ENCODE measurements around the gene RNF220. TPM values are rescaled to one million over a fixed set of nuclear protein-coding genes. Genes with fewer than 3 reads are reported as not detected.

Gene RNF220
- total and polyA plus RNA-seq, 2 donors (not counting 3 experiments of a cell fraction or from before 2014, with no cell fraction given): 62.7 to 66.6 TPM

DNA sequence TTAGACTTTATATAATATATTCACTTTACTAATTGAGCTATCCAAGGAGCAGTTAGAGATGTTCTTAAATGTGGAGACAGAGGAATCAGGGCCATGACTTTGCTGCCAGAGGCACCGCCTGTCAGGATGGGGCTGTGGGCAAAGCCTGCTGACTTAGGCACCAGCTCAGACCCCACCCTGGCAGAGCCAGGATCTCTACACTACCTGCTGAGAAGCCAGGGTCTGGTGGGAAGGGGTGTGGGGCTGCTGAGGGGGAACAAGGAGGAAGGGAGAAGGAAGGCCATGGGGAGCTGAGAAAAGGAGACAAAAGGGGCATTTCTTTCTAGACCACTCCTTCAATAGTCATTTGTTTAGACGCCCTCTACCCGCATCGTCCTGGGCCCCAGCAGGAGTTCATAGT lies 164.4 kb downstream of the RNF220 start:
- intact Hi-C loops (cut with micrococcal nuclease): no loop called here
- POLR2A ChIA-PET: no interaction called here
- H3K4me1 ChIP-seq (ENCODE audit: control insufficient read depth, extremely low read depth, insufficient read depth, low read length): no peaks in the 10 kb centered on the region

DNA sequence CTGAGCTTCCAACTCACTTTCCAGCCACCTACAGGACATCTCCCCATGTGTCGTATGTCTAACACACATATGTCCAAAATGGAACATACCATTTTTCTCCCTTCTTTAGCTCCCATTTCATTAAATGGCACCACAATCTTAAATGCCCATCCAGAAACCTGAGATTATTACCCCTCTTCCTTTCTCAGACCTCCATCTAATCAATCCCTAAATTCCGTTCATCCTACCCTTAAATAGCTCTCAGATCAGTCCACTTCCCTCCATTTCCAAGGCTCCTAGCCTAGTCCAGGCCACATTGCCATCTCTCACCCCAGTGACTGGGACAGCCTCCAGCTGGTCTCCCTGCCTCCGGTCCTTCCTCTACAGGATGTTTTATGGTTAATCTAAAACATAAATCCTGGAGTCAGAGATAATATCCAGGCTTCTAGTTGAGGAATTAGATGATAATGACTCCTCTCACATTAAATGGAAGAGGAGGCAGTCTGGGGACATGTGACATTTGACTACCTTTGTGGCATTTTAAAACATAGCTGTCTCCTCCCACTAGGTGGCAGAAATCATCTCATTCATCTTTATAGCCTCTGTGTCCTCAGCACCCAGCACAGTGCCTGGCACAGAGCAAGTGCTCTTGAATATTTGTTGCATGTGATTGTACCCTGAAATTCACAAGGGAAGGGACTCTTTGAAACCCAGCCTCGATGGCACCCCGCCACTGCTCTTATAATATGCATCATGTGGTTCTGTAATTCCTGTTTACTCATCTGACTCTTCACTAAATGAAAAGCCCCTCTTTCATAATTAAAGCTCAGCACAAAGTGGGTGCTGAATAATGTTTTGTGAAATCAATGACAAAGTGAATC lies 166.9 kb downstream of the RNF220 start:
- Histone ChIP-seq H3K9me3 (replicated peaks; ENCODE audit: control insufficient read depth, insufficient read depth, low read length) (no peaks in the 10 kb centered on the region), H3K4me2 (ENCODE audit: insufficient read depth, low read length) (no peak overlapping the region), H3K79me2 (ENCODE audit: control insufficient read depth, insufficient read depth, low read length) (no peaks in the 10 kb centered on the region), H3K27me3 (ENCODE audit: control insufficient read depth in 2 of 2, insufficient read depth in 2 of 2, low read length in 2 of 2) (peaks cover 9 to 10% of the 10 kb centered on the region in 2 experiments), H4K20me1 (replicated peaks; ENCODE audit: control insufficient read depth, extremely low read depth, insufficient read depth, low read length) (no peaks in the 10 kb centered on the region), H3K27ac (ENCODE audit: insufficient read depth, low read depth, low read length) (no peak overlapping the region), H3K36me3 (ENCODE audit: control insufficient read depth in 2 of 2, extremely low read depth in 1 of 2, insufficient read depth in 2 of 2, low read length in 2 of 2) (no peaks in the 10 kb centered on the region), H3K9ac (replicated peaks; ENCODE audit: extremely low read depth, insufficient read depth, low read length) (no peak overlapping the region), H3K4me1 (ENCODE audit: control insufficient read depth, extremely low read depth, insufficient read depth, low read length) (no peaks in the 10 kb centered on the region), H3K9me1 (replicated peaks; ENCODE audit: control insufficient read depth, extremely low read depth, insufficient read depth, low read length) (no peaks in the 10 kb centered on the region), H2AFZ (ENCODE audit: low read depth, low read length) (no peak overlapping the region), H3K4me3 (replicated peaks in 1 of 3; ENCODE audit: insufficient read depth in 1 of 3, low read depth in 1 of 3, low read length in 3 of 3) (no peak overlapping the region)
- intact Hi-C loops (cut with micrococcal nuclease) (loop anchor here (1.0 kb wide), 2 partner anchors 23 to 81 kb away; no protein-coding TSS in a partner anchor), dilution Hi-C loops (cut with MboI; ENCODE audit: extremely low pct_ligation_motif_present, low sequenced_read_pairs) (no loop called here)
- BruUV-seq (replicated peaks): no TSS peak
- DNase-seq (ENCODE audit: low read depth, low spot score): peak; percentile 8
- TF ChIP-seq, protein P1, sequence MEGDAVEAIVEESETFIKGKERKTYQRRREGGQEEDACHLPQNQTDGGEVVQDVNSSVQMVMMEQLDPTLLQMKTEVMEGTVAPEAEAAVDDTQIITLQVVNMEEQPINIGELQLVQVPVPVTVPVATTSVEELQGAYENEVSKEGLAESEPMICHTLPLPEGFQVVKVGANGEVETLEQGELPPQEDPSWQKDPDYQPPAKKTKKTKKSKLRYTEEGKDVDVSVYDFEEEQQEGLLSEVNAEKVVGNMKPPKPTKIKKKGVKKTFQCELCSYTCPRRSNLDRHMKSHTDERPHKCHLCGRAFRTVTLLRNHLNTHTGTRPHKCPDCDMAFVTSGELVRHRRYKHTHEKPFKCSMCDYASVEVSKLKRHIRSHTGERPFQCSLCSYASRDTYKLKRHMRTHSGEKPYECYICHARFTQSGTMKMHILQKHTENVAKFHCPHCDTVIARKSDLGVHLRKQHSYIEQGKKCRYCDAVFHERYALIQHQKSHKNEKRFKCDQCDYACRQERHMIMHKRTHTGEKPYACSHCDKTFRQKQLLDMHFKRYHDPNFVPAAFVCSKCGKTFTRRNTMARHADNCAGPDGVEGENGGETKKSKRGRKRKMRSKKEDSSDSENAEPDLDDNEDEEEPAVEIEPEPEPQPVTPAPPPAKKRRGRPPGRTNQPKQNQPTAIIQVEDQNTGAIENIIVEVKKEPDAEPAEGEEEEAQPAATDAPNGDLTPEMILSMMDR (IDR thresholded peaks at IDR 0.05; ENCODE audit: extremely low read depth in 1 of 2, insufficient read depth in 1 of 2, low read depth in 1 of 2, low read length in 2 of 2): peak; percentile 35 to 41
- TF ChIP-seq FOS (IDR thresholded peaks at IDR 0.05; ENCODE audit: borderline replicate concordance, insufficient read depth, low read length): no peak
- FAIRE-seq: peak; percentile 4
- POLR2A ChIA-PET: no interaction called here
- CTCF ChIA-PET: interaction anchor here (0.7 to 3.6 kb wide), 23 partner anchors 8 to 257 kb away, joined by 3 to 46 read pairs (median 4); no protein-coding TSS in a partner anchor

More for the DNA sequence above, 164.4 kb downstream of the RNF220 start:
- Histone ChIP-seq H3K27ac (ENCODE audit: insufficient read depth, low read depth, low read length) (no peak overlapping the region), H3K36me3 (ENCODE audit: control insufficient read depth in 2 of 2, extremely low read depth in 1 of 2, insufficient read depth in 2 of 2, low read length in 2 of 2) (no peaks in the 10 kb centered on the region), H3K4me3 (replicated peaks in 1 of 3; ENCODE audit: insufficient read depth in 1 of 3, low read depth in 1 of 3, low read length in 3 of 3) (no peak overlapping the region), H3K79me2 (ENCODE audit: control insufficient read depth, insufficient read depth, low read length) (no peaks in the 10 kb centered on the region), H3K9ac (replicated peaks; ENCODE audit: extremely low read depth, insufficient read depth, low read length) (no peak overlapping the region), H3K4me2 (ENCODE audit: insufficient read depth, low read length) (no peak overlapping the region), H3K27me3 (ENCODE audit: control insufficient read depth in 2 of 2, insufficient read depth in 2 of 2, low read length in 2 of 2) (peaks cover 3 to 4% of the 10 kb centered on the region in 2 experiments), H3K9me1 (replicated peaks; ENCODE audit: control insufficient read depth, extremely low read depth, insufficient read depth, low read length) (no peaks in the 10 kb centered on the region), H3K9me3 (replicated peaks; ENCODE audit: control insufficient read depth, insufficient read depth, low read length) (no peaks in the 10 kb centered on the region), H4K20me1 (replicated peaks; ENCODE audit: control insufficient read depth, extremely low read depth, insufficient read depth, low read length) (no peaks in the 10 kb centered on the region), H2AFZ (ENCODE audit: low read depth, low read length) (no peak overlapping the region)
- no peak for FAIRE-seq
- CTCF ChIA-PET: interaction anchor here (2.4 kb wide), 1 partner anchor 191 kb away, joined by 9 read pairs; no protein-coding TSS in a partner anchor
- TF ChIP-seq POLR2A (IDR thresholded peaks at IDR 0.05; ENCODE audit: low read depth, low read length) (no peak), MYC (IDR thresholded peaks at IDR 0.05; ENCODE audit: low read depth, low read length) (no peak)
- dilution Hi-C loops (cut with MboI; ENCODE audit: extremely low pct_ligation_motif_present, low sequenced_read_pairs): no loop called here
- no peak for DNase-seq (ENCODE audit: low read depth, low spot score)
- BruUV-seq (replicated peaks): no TSS peak
